Dedifferentiated amniotic fluid mesenchymal stem cell (primary cell): ENCODE results near the gene FSTL4.

Experiments used
- DNase-seq: peaks from one replicate; pipeline ENCODE4 v3.0.0-alpha.2; 2016; ENCODE audit errors: extremely low spot score

The FSTL4 gene

DNA sequence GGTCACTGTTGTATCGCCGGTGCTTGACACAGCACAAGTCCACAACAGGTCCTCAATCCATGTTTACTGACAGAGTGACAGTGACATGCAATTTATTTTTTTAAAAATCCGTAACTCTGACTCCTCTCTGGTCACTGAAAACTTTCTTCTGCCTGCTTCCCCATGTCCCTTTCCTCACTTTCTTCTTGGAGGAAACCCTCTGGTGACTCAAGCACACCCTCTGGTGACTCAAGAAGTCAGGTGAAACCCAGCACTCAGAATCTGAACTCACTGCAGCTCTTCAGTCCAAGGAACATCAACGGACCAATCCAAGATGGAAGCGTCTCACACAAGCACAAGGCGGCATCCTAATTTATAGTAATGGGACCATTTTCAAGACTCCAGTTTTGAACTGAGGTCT, 245.9 kb downstream of the FSTL4 start:
- DNase-seq, result no peak

- DNase-seq, result no peak
These were observed 246.6 kb downstream of the FSTL4 start for GRCh38 chr5:133365738-133366137.

GRCh38 chr5:133364936-133365707, 247.2 kb downstream of the FSTL4 start:
- no peak for DNase-seq

GRCh38 chr5:133363807-133364587, 248.3 kb downstream of the FSTL4 start:
- no peak for DNase-seq

DNA sequence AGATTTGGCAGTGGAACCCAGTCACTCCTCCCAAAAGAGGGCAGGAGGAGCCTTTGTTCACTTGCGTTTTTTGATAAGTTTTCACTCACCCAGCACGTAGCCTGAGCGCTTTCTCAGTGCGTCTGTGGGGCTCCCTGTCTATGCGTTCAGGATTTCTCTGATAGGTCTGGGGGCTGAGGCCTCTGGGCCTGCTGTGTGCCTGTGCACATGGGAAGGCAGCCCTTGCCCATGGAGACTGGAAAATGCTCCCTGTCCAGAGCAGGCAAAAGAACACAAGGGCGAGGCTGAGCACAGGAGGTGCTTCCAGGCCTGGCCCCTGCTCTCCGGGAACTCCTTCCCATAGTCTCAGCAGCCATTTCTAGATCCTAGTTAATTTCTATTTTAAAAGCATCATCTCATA, 249.9 kb downstream of the FSTL4 start:
- DNase-seq, result no peak

DNA sequence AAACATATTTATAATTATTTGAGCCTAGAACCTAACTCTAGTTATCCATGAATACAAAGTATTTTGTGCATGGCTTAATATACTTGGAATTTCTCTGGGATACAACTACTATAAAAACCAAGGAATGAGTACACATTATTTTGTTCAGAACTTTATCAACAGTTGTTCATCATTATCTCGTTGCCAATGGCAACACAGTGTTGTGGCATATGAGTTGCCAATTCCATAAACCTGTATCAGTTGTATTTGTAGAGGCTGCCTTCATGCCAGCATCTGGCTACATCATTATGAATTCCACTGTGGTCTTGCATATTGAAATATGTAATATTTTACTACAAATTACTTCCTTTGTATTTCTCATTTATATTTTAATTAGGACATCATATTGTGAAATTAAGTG, 250.4 kb downstream of the FSTL4 start:
- DNase-seq, result no peak

DNA sequence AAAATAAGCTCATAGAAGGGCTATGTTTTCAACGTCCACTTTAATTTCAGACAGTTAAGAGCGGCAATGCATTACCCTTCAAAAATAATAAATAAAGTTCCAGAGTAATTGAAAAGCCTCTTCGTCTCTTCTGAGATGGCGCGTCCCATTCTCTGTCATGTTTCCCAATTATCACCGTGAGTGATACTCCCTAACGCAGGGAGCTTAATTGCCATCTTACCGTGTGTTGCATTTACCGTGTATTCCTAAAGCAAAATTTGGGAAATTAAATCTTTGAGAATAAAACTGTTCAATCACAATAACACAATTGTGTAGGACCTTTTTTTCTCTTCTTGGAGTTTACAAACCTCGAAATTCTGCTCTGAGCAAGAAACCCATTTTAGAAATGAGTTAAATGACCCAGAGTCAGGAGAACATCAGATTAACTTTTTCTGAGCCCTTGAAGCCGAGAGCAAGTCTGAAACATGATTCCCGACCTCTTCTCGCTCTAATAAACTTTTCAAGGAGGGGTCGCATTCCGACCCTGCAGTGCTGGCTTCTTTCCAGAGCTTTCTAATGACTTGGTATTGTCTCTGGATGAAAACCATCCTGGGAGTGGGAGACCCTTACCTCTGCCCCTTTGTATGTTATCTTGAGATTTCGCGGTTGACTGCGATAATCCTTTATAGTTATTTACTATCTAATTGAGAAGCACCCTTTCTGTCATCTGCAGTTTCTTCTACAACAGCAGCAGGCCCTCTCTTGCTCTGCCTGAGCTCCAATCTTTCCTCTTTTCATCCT, 251.5 kb downstream of the FSTL4 start:
- no peak for DNase-seq

DNA sequence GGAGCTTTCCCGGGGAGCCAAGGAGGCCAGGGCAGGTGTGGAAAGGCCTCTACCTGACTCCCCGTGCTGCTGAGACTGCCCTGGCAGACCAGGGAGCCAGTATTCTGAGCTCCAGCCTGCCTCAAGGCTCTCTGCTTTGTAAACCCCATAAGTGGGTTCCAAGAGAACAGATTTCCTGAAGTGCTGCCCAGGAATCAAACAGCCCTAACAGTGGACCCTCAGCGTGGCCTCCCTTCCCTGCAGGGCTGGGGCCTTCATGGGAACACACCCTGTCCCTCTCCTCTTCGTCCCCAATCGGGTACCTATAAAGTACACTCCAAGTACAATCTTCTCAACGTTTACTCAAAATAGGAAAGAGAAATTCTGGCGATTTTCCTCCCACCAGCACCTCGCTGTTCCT, 252.5 kb downstream of the FSTL4 start:
- no peak for DNase-seq

GRCh38 chr5:133358271-133358670, 254.1 kb downstream of the FSTL4 start:
- DNase-seq, result no peak

DNA sequence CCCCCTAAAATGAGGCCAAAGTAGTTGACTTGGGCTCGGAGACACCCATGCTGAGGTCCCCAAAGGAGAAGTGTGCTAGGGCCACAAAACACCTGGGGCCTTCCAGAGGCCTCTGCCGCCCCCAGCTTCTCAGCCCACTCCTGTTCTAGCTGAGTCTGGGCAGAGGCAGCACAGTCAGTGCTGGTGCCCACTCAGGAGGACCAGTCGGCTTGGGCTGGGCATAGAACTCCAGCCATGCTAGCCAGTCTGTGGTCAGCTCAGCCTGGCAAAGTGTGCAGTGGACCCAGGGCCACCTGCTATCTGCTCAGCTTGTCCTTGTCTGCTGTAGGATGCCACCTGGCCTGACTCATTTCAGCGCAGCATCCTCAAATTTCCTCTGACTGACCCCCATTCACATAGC, 254.6 kb downstream of the FSTL4 start:
- DNase-seq, result no peak

DNA sequence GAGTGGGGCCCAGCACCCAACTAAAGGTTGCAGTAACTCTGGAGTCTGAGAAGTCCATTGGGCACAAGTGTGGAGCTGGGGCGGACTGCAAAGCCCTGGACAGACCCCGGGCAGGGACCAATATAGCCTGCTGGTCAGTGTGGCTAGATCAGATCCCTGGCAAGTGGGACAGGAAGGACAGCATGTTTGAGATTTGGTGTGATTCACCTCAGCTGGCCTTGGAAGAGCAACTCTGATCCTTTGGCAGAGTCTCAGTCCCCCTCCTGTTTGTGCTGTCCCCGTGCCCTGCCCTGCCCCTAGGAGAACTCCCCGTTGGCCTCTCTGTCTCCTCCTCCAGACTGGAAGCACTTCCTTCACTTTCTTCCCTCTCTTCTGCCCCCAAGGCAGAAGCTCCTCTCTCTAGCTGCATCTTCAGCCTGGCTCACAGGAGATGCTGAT, 255.3 kb downstream of the FSTL4 start:
- DNase-seq, result no peak

DNA sequence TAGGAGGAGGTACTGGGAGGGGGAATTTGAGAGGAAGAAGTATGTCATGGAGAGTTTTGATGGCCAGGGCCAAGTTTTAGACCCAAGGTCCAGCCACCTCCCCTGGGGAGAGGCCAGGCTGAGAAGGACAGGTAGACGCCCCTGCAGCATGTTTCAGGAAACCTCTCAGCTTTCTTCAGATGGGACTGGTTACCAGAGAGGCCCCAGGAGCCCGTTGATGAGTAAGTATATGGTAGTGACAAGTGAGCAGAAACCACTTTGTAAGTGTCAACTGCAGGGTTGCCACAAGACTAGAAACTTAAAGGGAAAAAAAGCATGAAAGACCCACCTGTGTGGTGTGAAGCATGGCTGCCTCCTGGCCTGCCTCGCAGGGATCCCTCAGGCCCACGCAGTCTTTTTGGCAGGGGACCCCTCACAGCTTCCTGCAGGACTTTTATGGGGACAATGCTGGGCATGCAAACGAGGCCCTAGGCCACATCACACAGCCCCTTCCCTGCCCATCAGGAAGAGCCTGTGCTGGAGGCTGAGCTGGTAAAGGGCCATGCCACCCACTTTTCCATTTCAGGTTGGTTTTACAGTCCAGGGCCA, 255.9 kb downstream of the FSTL4 start:
- no peak for DNase-seq

DNA sequence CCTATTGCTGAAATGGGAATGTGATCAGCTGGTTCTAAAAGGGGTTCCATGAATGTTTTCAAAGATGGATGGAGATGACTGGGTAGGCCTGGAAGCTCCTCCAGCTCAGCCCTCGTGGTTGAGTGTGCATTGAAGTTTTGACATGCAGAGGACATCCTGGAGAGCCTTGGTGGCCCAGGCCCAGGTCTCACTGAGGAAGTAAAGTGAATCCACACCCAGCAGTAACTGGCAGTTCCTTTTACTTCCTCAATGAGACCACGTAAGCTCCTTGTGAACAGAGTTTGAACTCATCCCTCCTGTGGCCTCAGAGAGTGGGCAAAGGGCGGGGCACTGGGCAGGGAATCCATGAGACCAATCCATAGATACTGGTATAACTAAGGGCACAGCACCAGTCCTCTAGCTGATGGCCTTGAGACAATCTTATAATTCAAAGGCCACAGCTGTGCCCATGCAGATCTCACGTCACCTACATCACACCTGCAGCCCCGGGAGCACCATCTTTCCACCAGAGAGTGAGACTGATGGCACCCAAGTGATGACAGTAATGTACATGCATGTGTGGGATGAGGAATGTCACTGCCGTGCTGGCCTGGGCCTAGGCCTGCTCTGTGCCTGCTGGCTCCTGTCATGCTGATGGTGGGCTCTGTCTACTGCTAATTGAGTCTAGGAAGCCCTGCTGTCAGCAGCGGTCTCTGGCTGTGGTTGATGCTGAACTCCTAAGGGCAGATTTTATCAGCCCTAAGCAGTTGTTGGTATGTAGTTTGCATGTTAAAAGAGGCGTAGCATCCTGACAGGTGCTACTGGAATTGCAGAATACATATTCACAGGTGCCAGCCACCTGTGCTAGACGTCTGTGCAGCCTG, 257.8 kb downstream of the FSTL4 start:
- no peak for DNase-seq

- DNase-seq, result no peak
These were observed 258.6 kb downstream of the FSTL4 start for GRCh38 chr5:133353741-133354140.

DNA sequence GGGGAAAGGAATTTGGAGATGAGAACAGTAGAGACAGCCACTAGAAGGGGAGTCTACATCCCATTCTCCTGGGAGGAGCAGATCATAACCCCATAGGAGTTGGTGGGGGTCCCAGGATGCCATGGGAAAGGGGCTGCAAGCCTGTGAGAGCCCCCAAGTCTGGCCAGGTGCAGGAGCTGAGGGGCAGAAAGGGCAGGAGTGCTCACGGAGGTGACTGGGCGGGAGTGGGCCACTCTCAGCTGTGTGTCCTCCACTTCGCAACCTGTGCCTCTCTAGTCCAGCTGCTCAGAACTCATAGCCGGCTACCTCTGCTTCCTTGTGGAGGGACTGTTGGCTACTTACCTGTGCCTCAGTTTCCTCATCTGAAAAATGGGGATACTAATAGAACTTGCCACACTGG, 263.9 kb downstream of the FSTL4 start:
- DNase-seq, result no peak

- no peak for DNase-seq
These were observed 265.3 kb downstream of the FSTL4 start for GRCh38 chr5:133347039-133347438.

DNA sequence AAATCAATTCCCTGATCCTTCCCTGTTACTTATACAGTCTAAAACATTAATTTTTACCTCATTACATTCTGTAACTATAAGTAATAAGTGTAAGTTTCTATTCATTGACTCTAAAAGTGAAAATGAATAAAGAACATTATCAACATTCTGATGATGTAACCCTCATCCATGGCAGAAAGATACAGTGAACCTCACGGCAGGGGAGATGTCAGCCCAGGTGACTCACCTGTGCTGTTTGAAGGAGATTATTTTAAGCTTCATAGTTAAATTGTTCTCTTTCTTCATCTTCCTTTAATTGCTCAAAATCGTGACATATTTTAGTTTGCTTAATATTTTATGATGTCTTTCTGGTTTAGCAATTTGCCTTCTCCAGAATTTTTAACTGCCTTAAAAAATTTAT, 268.1 kb downstream of the FSTL4 start:
- no peak for DNase-seq

DNA sequence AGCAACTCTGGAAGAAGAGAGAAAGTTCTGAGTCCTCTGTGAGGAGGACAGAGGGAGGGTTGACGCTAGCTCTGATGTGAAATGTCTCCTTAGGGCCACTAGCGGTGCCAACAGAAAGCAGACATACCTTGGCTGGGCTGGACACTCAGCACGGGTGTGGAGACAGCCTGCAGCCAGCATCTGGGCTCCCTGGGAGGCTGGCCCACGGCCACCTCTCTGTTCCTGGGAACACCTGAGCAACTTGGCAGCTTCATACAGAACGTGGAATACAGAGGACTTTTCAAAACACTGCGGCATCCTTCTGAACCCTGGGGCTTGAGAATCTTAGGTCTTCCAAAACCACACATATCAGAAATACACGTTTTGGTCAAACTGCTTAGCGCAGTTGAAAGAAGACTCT, 269.1 kb downstream of the FSTL4 start:
- DNase-seq, result no peak

GRCh38 chr5:133341915-133342710, 270.2 kb downstream of the FSTL4 start:
- DNase-seq, result no peak

DNA sequence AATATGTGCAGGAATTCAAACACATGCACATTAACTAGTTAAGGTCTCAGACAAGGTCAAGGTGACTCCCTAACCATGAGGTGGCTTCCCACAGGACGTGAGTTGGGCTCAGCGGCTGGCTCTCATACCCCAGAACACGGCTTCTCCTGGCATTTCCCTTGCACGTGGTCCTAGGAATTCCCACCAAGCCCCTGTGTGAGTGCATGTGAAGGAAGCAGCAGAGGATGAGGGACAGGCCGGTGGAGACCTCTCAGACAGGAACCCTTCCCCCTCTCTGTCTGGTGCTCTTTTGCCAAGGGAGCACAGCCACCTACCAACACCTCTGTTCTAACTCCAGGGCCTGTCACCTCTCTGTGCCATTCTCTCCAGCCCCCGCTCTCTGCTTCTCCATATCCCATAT, 271.0 kb downstream of the FSTL4 start:
- no peak for DNase-seq
